Measurements from ENCODE around the gene TREH. TPM values are rescaled to one million over a fixed set of nuclear protein-coding genes. Genes with fewer than 3 reads are reported as not detected.

Gene TREH
- total RNA-seq, 2 experiments from 2014 or later: not detected

DNA sequence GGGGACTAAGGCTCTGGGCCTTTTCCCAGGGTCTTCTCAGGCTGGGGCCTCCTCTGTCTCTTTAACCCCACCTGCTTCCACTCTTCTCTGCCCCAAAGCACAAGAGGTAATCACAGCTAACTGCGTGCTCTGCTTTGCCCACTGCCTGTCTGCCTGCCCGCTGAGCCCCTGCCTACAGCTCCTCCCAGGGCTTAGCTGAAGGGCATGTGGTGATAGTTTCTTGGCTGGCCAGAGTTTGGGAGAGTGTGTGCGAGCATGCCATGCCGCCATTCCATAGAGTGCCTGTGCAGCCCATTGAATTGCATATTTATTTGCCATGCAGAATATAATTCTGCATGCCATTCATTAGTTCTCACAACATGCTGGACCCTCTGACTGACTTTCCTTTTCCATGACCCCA, 39.6 kb downstream of the TREH start:
- CTCF ChIA-PET: interaction anchor here (1.2 kb wide), 1 partner anchor 21 kb away, joined by 3 read pairs; no protein-coding TSS in a partner anchor
- H3K27ac Mint-ChIP-seq: no peak overlapping the region
- intact Hi-C loops (cut with micrococcal nuclease): no loop called here
- DNase-seq: no peak
- H3K27me3 Mint-ChIP-seq (ENCODE audit: low read depth): no peaks in the 10 kb centered on the region
- H3K4me3 Mint-ChIP-seq: no peak overlapping the region
- no peaks in the 10 kb centered on the region for H3K4me1 Mint-ChIP-seq (ENCODE audit: low read depth)
- H3K9me3 Mint-ChIP-seq: no peaks in the 10 kb centered on the region
- no peaks in the 10 kb centered on the region for H3K36me3 Mint-ChIP-seq (ENCODE audit: low read depth)

DNA sequence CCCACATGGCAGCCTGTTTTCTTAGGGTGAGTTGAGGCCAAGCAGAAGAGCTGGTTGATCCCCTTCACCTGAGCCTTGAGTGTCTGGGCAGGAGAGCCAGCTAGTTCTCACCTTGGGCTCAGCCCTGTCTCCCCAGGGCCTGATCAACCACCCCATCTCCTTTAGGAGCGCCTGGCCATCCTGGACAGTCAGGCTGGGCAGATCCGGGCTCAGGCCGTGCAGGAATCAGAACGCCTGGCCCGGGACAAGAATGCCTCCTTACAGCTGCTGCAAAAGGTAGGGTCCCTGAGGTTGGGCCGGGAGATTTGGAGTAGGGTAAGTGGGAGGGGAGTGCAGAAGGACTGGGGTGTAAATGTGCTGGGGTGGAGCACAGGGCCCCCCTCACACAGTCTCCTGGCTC, 40.7 kb downstream of the TREH start:
- no peak for DNase-seq
- Mint-ChIP-seq H3K27me3 (ENCODE audit: low read depth) (no peaks in the 10 kb centered on the region), H3K4me1 (ENCODE audit: low read depth) (no peaks in the 10 kb centered on the region), H3K27ac (no peak overlapping the region), H3K4me3 (no peak overlapping the region), H3K9me3 (no peaks in the 10 kb centered on the region), H3K36me3 (ENCODE audit: low read depth) (no peaks in the 10 kb centered on the region)
- CTCF ChIA-PET: no interaction called here
- intact Hi-C loops (cut with micrococcal nuclease): no loop called here

DNA sequence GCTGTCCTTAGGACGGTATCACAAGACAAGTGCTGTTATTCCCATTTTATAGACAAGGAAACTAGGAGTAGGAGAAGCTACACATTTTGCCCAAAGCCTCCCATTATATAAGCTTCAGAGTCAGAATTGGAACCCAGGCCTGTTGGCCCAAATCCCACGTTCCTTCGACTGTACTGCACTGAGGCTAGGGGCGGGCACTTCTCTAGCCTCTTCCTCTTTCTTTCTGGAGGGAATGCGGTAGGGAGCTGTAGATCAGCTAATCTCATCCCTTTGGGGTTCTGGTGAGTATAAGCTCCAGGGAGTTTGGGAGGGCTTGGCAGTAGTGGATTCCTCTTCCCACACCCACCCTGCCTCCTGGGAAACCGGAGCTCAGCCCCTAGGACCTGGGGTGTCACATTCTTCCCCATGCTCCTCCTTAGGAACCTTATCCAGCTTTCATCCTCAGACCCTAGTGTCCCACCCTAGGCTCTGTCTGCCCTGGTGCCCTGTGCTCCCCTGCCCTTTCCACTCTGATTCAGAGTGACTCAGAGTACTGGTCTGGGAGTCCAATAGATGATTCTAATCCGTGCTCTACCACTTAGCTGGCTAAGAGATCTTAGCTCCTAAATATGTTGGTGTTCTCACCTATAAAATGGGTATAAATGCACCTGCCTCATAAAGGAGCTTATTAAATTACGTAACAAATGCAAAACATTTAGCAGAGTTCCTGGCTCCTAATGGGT, 42.7 kb downstream of the TREH start:
- Mint-ChIP-seq H3K4me1 (ENCODE audit: low read depth) (no peaks in the 10 kb centered on the region), H3K9me3 (no peaks in the 10 kb centered on the region), H3K27me3 (ENCODE audit: low read depth) (no peaks in the 10 kb centered on the region), H3K27ac (no peak overlapping the region), H3K4me3 (no peak overlapping the region), H3K36me3 (ENCODE audit: low read depth) (no peaks in the 10 kb centered on the region)
- no peak for DNase-seq
- intact Hi-C loops (cut with micrococcal nuclease): no loop called here
- CTCF ChIA-PET: interaction anchor here (1.1 to 2.7 kb wide), 5 partner anchors 10 to 52 kb away, joined by 3 to 8 read pairs (median 6); no protein-coding TSS in a partner anchor

DNA sequence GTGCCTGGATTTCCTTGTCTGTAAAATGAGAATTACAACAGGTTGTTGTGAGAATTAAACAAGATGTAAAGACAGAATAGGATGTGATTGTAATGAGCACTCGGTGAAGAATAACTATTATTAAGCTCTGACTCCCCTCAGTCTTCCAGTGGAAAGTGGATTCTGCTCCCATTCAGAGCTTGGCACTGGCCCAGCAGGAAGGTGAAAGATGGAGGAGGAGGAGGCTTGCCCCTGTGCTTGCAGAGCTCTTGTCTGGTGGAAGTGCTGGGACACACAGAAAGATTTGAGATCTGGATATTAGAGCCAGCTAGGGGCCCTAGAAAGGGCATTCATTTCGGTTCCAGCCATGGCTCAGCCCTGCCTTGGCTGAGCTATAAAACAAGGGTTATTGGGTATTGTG, 43.8 kb downstream of the TREH start:
- no peak for DNase-seq
- H3K27me3 Mint-ChIP-seq (ENCODE audit: low read depth): no peaks in the 10 kb centered on the region
- CTCF ChIA-PET: interaction anchor here (0.6 to 2.7 kb wide), 7 partner anchors 14 to 465 kb away, joined by 3 to 8 read pairs (median 3); no protein-coding TSS in a partner anchor
- H3K27ac Mint-ChIP-seq: no peak overlapping the region
- H3K9me3 Mint-ChIP-seq: no peaks in the 10 kb centered on the region
- no peak overlapping the region for H3K4me3 Mint-ChIP-seq
- intact Hi-C loops (cut with micrococcal nuclease): no loop called here
- no peaks in the 10 kb centered on the region for H3K4me1 Mint-ChIP-seq (ENCODE audit: low read depth)
- no peaks in the 10 kb centered on the region for H3K36me3 Mint-ChIP-seq (ENCODE audit: low read depth)

DNA sequence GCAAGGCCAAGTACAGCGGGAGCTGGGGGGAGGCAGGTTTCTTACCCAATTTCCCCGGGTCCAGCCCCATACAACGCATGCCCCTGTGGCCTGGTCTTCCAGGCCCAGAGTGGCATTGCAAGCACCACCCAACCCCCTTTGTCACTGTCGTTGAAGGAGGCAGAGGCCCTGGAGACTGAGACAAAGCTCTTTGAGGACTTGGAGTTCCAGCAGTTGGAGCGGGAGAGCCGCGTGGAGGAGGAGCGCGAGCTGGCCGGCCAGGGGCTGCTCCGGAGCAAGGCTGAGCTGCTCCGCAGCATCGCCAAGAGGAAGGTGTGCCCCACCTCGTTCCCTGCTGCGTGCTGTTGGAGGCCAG, 44.2 kb downstream of the TREH start:
- no peak overlapping the region for H3K4me3 Mint-ChIP-seq
- intact Hi-C loops (cut with micrococcal nuclease): no loop called here
- no peaks in the 10 kb centered on the region for H3K36me3 Mint-ChIP-seq (ENCODE audit: low read depth)
- DNase-seq: no peak
- no peaks in the 10 kb centered on the region for H3K27me3 Mint-ChIP-seq (ENCODE audit: low read depth)
- no peak overlapping the region for H3K27ac Mint-ChIP-seq
- no peaks in the 10 kb centered on the region for H3K9me3 Mint-ChIP-seq
- CTCF ChIA-PET: interaction anchor here (0.9 to 2.7 kb wide), 5 partner anchors 18 to 464 kb away, joined by 3 to 8 read pairs (median 6); no protein-coding TSS in a partner anchor
- no peaks in the 10 kb centered on the region for H3K4me1 Mint-ChIP-seq (ENCODE audit: low read depth)

DNA sequence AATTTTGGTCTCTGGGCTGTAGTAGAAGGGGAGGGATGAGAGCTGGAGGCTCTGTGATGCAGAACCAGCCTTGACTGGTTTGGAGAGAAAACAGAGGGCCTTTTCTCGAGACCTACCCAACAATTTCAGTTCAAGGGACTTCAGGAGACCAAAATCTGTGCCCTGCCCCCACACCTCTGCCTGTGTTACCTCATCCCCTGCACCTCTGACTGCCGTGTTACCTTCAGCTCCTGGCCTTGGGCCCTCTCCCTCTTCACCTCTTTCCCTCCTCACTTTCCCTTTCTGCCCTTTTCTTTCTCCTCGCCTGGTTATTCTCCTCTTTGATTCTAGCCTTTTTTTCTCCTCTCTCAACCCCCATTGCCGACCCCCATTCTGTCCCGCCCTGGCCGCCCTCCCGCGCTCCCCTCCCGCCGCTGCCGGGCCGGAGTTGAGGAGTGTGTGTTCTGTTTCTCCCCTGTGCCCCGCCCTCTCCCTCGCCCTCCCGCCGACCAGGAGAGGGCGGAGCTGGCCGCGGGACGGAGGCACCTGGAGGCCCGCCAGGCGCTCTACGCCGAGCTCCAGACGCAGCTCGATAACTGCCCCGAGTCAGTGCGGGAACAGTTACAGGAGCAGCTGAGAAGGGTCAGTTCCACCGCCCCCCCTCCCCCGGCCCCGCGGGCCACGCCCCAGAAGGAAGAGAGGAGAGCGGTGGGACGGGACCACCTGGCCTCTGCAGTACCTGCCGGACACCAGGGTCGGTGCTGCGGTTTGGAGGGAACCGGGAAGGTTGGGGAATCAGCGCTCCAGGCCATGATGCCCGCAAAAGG, 44.8 kb downstream of the TREH start:
- H3K9me3 Mint-ChIP-seq: no peaks in the 10 kb centered on the region

DNA sequence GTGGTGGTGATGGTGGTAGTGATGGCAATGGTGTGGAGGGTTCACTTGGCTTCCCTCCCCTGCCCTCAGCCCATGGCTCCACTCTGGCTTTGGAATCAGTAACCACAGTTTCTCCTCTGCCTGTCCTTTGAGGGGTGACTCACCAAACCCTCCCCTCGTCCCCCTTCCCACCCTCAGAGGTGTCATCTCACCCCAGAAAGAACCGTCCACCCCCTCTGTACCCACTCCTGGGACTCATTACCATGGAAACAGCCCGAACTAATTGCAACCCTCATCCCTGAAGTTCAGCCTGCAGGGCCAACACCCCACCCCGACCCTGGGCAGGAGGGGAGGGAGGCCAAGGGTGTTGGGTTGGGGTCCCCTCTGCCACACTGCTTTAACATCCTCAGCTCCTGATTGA, 45.5 kb downstream of the TREH start:
- intact Hi-C loops (cut with micrococcal nuclease): no loop called here
- no peaks in the 10 kb centered on the region for H3K9me3 Mint-ChIP-seq
- no peaks in the 10 kb centered on the region for H3K36me3 Mint-ChIP-seq (ENCODE audit: low read depth)
- no peak overlapping the region for H3K27ac Mint-ChIP-seq
- no peak overlapping the region for H3K4me3 Mint-ChIP-seq
- CTCF ChIA-PET: interaction anchor here (1.6 kb wide), 1 partner anchor 26 kb away, joined by 4 read pairs; no protein-coding TSS in a partner anchor
- H3K4me1 Mint-ChIP-seq (ENCODE audit: low read depth): no peaks in the 10 kb centered on the region
- no peaks in the 10 kb centered on the region for H3K27me3 Mint-ChIP-seq (ENCODE audit: low read depth)
- DNase-seq: no peak

More for the DNA sequence above, 44.8 kb downstream of the TREH start:
- H3K27me3 Mint-ChIP-seq (ENCODE audit: low read depth): no peaks in the 10 kb centered on the region
- intact Hi-C loops (cut with micrococcal nuclease): no loop called here
- H3K27ac Mint-ChIP-seq: no peak overlapping the region
- H3K36me3 Mint-ChIP-seq (ENCODE audit: low read depth): no peaks in the 10 kb centered on the region
- DNase-seq: peak; percentile 20
- H3K4me1 Mint-ChIP-seq (ENCODE audit: low read depth): no peaks in the 10 kb centered on the region
- CTCF ChIA-PET: interaction anchor here (0.9 to 2.7 kb wide), 4 partner anchors 17 to 463 kb away, joined by 3 to 7 read pairs (median 5); no protein-coding TSS in a partner anchor
- H3K4me3 Mint-ChIP-seq: no peak overlapping the region

DNA sequence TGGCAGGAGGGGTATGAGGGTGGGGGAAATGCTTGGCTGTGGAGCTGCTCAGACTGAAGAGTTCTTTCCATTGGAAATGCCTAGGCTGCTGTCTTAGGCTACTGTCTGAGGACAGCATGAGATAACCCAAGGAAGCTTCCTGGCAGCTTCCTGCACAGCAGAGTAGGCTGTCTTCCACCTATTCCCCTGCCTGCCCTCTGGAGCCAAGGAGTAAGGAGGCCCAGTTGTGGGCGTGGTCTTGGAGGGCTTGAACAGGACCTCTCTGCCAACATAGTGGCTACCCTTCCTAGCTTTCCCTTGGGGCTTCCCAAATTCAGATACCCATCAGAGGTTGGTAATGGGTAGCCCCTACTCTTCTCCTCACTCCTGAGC, 46.1 kb downstream of the TREH start:
- Mint-ChIP-seq H3K4me3 (no peak overlapping the region), H3K9me3 (no peaks in the 10 kb centered on the region), H3K4me1 (ENCODE audit: low read depth) (no peaks in the 10 kb centered on the region), H3K36me3 (ENCODE audit: low read depth) (no peaks in the 10 kb centered on the region), H3K27me3 (ENCODE audit: low read depth) (no peaks in the 10 kb centered on the region), H3K27ac (no peak overlapping the region)
- CTCF ChIA-PET: interaction anchor here (0.6 to 0.9 kb wide), 3 partner anchors 25 to 797 kb away, joined by 3 read pairs; no protein-coding TSS in a partner anchor
- intact Hi-C loops (cut with micrococcal nuclease): no loop called here
- no peak for DNase-seq

DNA sequence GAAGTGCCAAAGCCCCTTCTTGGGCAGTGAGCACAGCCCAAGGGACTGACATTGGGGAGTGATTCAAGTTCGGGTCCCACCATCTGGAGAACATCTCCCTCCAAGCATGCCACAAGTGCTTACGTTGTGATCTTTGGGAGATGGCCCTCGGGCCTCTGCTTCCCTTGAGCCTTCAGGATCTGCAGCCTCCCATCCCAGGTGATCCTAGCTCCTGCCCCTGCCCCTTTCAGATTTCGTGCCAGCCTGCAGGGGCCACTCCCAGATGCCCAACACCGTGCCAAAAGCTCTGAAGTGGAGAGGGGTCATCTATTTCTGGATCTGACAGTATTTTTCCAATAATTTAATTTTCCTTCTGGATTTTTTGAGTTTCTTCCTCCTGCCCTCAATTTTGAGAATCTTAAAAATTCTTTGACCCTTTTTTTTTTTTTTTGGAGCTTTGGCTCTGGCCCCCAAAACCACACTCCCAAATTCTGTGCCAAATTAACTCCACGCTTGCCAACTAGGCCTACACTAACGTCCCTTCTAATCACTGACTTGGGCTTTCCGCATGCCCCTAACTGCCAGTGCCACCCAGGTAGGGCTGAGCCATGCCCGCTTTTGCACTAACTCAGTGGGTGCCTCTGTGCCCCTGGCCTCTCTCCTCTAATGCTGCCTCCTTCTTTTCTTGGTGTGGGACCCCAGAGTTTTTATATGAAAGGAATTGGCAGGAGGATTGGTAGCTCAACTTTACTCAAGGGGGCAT, 46.7 kb downstream of the TREH start:
- no peak for DNase-seq
- no peaks in the 10 kb centered on the region for H3K36me3 Mint-ChIP-seq (ENCODE audit: low read depth)
- H3K27ac Mint-ChIP-seq: no peak overlapping the region
- H3K27me3 Mint-ChIP-seq (ENCODE audit: low read depth): no peaks in the 10 kb centered on the region
- CTCF ChIA-PET: interaction anchor here (0.6 to 0.9 kb wide), 2 partner anchors 26 to 304 kb away, joined by 3 read pairs; no protein-coding TSS in a partner anchor
- intact Hi-C loops (cut with micrococcal nuclease): no loop called here
- H3K9me3 Mint-ChIP-seq: no peaks in the 10 kb centered on the region
- no peak overlapping the region for H3K4me3 Mint-ChIP-seq
- no peaks in the 10 kb centered on the region for H3K4me1 Mint-ChIP-seq (ENCODE audit: low read depth)

DNA sequence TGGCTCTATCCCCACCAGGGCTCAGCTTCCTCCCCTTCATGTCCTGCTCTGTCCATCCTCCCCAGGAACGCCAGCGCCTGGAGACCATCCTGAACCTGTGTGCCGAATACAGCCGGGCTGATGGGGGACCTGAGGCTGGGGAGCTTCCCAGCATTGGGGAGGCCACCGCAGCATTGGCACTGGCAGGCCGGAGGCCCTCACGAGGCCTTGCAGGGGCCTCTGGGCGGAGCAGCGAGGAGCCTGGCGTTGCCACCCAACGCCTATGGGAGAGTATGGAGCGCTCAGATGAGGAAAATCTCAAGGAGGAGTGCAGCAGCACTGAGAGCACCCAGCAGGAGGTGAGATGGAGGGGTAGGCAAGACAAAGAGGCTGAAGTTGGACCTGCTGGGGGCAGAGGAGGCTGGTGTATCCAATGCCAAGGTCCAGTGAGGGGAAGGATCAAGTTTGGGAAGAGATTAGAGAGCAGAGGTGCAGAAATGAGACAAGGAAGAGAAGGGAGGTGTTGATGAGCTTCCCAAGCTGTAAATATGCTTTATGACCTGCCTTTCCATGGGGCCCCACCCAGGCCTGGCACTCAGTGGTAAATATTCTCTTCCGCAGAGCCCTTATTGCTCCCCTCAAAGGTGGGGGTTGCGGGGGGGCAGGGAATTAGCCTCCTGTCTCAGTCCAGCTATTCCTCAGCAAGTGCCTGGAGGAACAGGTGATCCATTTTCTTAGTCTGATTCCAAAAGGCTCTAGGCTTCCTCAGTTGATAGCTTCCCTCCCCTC, 48.1 kb downstream of the TREH start:
- Mint-ChIP-seq H3K9me3 (no peaks in the 10 kb centered on the region), H3K27me3 (ENCODE audit: low read depth) (no peaks in the 10 kb centered on the region), H3K27ac (no peak overlapping the region), H3K4me1 (ENCODE audit: low read depth) (no peaks in the 10 kb centered on the region), H3K36me3 (ENCODE audit: low read depth) (no peaks in the 10 kb centered on the region), H3K4me3 (no peak overlapping the region)
- DNase-seq: no peak
- CTCF ChIA-PET: no interaction called here
- intact Hi-C loops (cut with micrococcal nuclease): no loop called here

DNA sequence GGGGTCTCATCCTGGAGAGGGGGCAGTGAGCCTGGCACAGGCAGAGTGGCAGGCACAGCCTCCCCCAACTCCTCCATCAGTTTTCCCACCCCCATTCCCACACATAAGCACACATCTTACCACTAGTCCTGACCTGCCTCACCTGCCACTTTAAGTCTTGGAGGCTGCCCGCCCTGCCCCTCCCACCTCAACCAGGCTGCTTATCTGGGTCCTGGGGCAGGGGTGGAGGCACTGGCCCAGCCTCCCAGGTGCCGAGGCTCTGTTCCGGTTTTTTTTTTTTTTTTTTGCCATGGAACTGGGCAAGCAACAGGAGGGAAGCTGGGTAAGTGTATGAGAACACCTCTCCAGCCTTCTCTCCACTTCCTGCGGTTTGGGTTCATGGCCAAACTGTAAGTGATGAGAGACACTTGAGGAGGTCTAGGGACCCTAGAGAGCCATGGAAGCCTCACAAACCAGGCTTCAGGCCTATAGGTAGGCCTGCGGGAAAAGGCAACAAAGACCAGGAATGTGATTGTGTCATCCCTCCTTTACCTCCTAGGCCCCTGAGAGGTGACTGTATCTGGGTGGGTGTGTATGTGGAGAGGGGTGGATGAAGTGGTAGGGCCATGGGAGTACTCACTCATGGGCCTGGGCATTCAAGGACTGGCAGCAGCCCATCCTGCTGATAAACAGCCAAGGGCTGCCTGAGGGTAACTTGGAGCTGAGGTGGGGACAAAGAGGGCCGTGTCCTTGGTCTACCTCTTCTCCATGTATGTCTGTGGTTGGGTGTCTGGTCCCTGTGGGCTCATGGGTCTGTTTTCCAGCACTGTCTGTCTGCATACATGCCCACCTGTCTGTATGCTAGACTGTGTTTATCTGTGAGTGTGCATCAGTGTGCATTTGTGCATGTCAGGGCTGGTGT, 49.4 kb downstream of the TREH start:
- H3K36me3 Mint-ChIP-seq (ENCODE audit: low read depth): no peaks in the 10 kb centered on the region

More for the DNA sequence above, 49.4 kb downstream of the TREH start:
- H3K4me3 Mint-ChIP-seq: no peak overlapping the region
- no peaks in the 10 kb centered on the region for H3K27me3 Mint-ChIP-seq (ENCODE audit: low read depth)
- intact Hi-C loops (cut with micrococcal nuclease): no loop called here
- CTCF ChIA-PET: no interaction called here
- no peak for DNase-seq
- H3K27ac Mint-ChIP-seq: no peak overlapping the region
- H3K4me1 Mint-ChIP-seq (ENCODE audit: low read depth): no peaks in the 10 kb centered on the region
- H3K9me3 Mint-ChIP-seq: no peaks in the 10 kb centered on the region
